Small intestine (tissue), 7 donors: ENCODE measurements around the gene ADH4. TPM values are rescaled to one million over a fixed set of nuclear protein-coding genes. Genes with fewer than 3 reads are reported as not detected.
"Not testable (repeated sequence)": the region's sequence is repeated elsewhere in the genome, so short reads cannot be mapped to it uniquely, and the experiment has no call there.

Experiments
- DNase-seq, 2 donors: peaks; one replicate each; pipeline versions ENCODE4 v3.0.0 to v3.0.0-alpha.2; 2013
- FAIRE-seq: peaks from 2 replicates; lab custom pipeline; 2012; peaks lifted over from hg19 to GRCh38; lab: Jason Lieb, UNC
- H3K27ac ChIP-seq, 3 donors: one replicate each; pipeline ENCODE4 v1.5.1; 2013; ENCODE audit warnings: low read length in 2 of 3, mild to moderate bottlenecking in 2 of 3, control low read depth in 1 of 3, inconsistent platforms in 1 of 3, low read depth in 1 of 3, moderate library complexity in 1 of 3
- H3K27me3 ChIP-seq, 3 donors: one replicate each; pipeline ENCODE4 v1.6.1; 2013; ENCODE audit warnings: low read length in 3 of 3, inconsistent platforms in 1 of 3; ENCODE audit not compliant: control insufficient read depth in 3 of 3, insufficient read depth in 3 of 3
- H3K36me3 ChIP-seq, 3 donors: one replicate each; pipeline ENCODE4 v1.6.1; 2013; ENCODE audit warnings: low read length in 3 of 3, inconsistent platforms in 1 of 3, low read depth in 1 of 3, mild to moderate bottlenecking in 1 of 3, moderate library complexity in 1 of 3; ENCODE audit not compliant: control insufficient read depth in 3 of 3, insufficient read depth in 2 of 3
- H3K4me1 ChIP-seq, 3 donors: one replicate each; pipeline ENCODE4 v1.6.1; 2013; ENCODE audit warnings: low read length in 2 of 3, inconsistent platforms in 1 of 3, low read depth in 1 of 3, mild to moderate bottlenecking in 1 of 3, moderate library complexity in 1 of 3; ENCODE audit not compliant: control insufficient read depth in 3 of 3, insufficient read depth in 2 of 3
- H3K4me3 ChIP-seq, 3 donors: one replicate each; pipeline ENCODE4 v1.5.1; 2013; ENCODE audit warnings: low read length in 3 of 3, control low read depth in 1 of 3, inconsistent platforms in 1 of 3, low read depth in 1 of 3, mild to moderate bottlenecking in 1 of 3, moderate library complexity in 1 of 3
- H3K9me3 ChIP-seq, 2 donors: one replicate each; pipeline ENCODE4 v1.6.1; 2013; ENCODE audit warnings: low read depth in 1 of 2, low read length in 1 of 2; ENCODE audit not compliant: control insufficient read depth in 2 of 2, insufficient read depth in 1 of 2
- WGBS, 3 donors: extraction: QIAGEN DNeasy Blood & Tissue Kit; methylation state at CpG; one replicate each; pipeline ENCODE4 v1.1.7; 2013; 5-methylcytosine and 5-hydroxymethylcytosine counted together
- polyA plus RNA-seq, 4 donors: library from polyadenylated mRNA; stranded (reverse) in 3 of 4; unstranded in 1 of 4; fragments of 200-250 nt in 3 of 4; fragments of 120-200 nt in 1 of 4; gene quantifications; one replicate each; pipeline versions ENCODE4 v1.2.1 to v1.2.3, GENCODE V29; 2013
- donor health status: healthy with polysubstance abuse.
- donor health status: control.
- donor health status: control.
- donor health status: Bipolar disorder and iron deficiency.
- donor health status: healthy.

Gene ADH4
- polyA plus RNA-seq, 4 donors: 7.5 to 91.2 (median 40.0) TPM

- 0 to 3% (median 2%) methylated on average over 15 of the region's 15 CpGs for WGBS, 3 donors
- no peaks in the 10 kb centered on the region for H3K9me3 ChIP-seq
- no peak for FAIRE-seq
- H3K36me3 ChIP-seq: peaks cover 3 to 9% (median 8%) of the 10 kb centered on the region in 3 donors
- H3K27me3 ChIP-seq: no peaks in the 10 kb centered on the region
- H3K4me3 ChIP-seq: peak overlapping the region; percentile 66 to 92 (median 83)
- peak; percentile 69 to 83 for DNase-seq
- peak overlapping the region; percentile 96 to 99 (median 99) for H3K27ac ChIP-seq
- peaks cover 2 to 14% (median 4%) of the 10 kb centered on the region in 3 donors for H3K4me1 ChIP-seq
Measured at GRCh38 chr4:99088023-99088449, 56.1 kb downstream of the ADH4 start.

GRCh38 chr4:99084595-99084994 lies 59.5 kb downstream of the ADH4 start:
- no peak overlapping the region for H3K4me3 ChIP-seq
- H3K4me1 ChIP-seq: peaks cover 0 to 7% (median 4%) of the 10 kb centered on the region in 3 donors
- FAIRE-seq (no peak), DNase-seq (no peak)
- no peak overlapping the region for H3K27ac ChIP-seq
- no peaks in the 10 kb centered on the region for H3K27me3 ChIP-seq
- peaks cover 9 to 21% (median 17%) of the 10 kb centered on the region in 3 donors for H3K36me3 ChIP-seq
- H3K9me3 ChIP-seq: no peaks in the 10 kb centered on the region
- WGBS, 3 donors: 83 to 88% (median 83%) methylated on average over 2 of the region's 2 CpGs

- Histone ChIP-seq H3K27ac (no peak overlapping the region), H3K36me3 (peaks cover 13 to 27% (median 25%) of the 10 kb centered on the region in 3 donors), H3K9me3 (no peaks in the 10 kb centered on the region), H3K27me3 (no peaks in the 10 kb centered on the region), H3K4me1 (peaks cover 0 to 11% (median 4%) of the 10 kb centered on the region in 3 donors), H3K4me3 (no peak overlapping the region)
- DNase-seq (no peak), FAIRE-seq (no peak)
- WGBS, 3 donors: 83 to 94% (median 91%) methylated on average over 5 of the region's 5 CpGs
Measured at GRCh38 chr4:99082192-99082591, 61.9 kb downstream of the ADH4 start.

GRCh38 chr4:99080869-99081268 lies 63.2 kb downstream of the ADH4 start:
- DNase-seq, FAIRE-seq: not testable (repeated sequence)
- peaks cover 0 to 11% (median 4%) of the 10 kb centered on the region in 3 donors for H3K4me1 ChIP-seq

GRCh38 chr4:99079625-99080295 lies 64.3 kb downstream of the ADH4 start:
- Histone ChIP-seq H3K27ac (no peak overlapping the region), H3K36me3 (peaks cover 13 to 37% (median 31%) of the 10 kb centered on the region in 3 donors), H3K4me1 (peaks cover 0 to 4% (median 4%) of the 10 kb centered on the region in 3 donors), H3K4me3 (no peak overlapping the region), H3K9me3 (no peaks in the 10 kb centered on the region), H3K27me3 (no peaks in the 10 kb centered on the region)
- DNase-seq (no peak), FAIRE-seq (no peak)
- WGBS, 3 donors: 23 to 56% (median 40%) methylated on average over 5 of the region's 5 CpGs

More at GRCh38 chr4:99080869-99081268, 63.2 kb downstream of the ADH4 start:
- peaks cover 13 to 32% (median 31%) of the 10 kb centered on the region in 3 donors for H3K36me3 ChIP-seq
- not testable (repeated sequence) for H3K9me3 ChIP-seq, H3K27ac ChIP-seq, H3K4me3 ChIP-seq, H3K27me3 ChIP-seq
- 21 to 56% (median 49%) methylated on average over 6 of the region's 6 CpGs for WGBS, 3 donors

- Histone ChIP-seq H3K27ac (no peak overlapping the region), H3K4me3 (no peak overlapping the region), H3K4me1 (peaks cover 0 to 4% (median 2%) of the 10 kb centered on the region in 3 donors), H3K27me3 (no peaks in the 10 kb centered on the region), H3K9me3 (no peaks in the 10 kb centered on the region), H3K36me3 (peaks cover 13 to 38% (median 35%) of the 10 kb centered on the region in 3 donors)
- no peak for FAIRE-seq
- WGBS, 3 donors: 34 to 67% (median 52%) methylated on average over 5 of the region's 5 CpGs
- peak in 1 of 2 donors; percentile 53 for DNase-seq
Measured at GRCh38 chr4:99078931-99079624, 65.0 kb downstream of the ADH4 start.

GRCh38 chr4:99078336-99078735 lies 65.8 kb downstream of the ADH4 start:
- no peak for DNase-seq
- H3K4me3 ChIP-seq: no peak overlapping the region
- FAIRE-seq: no peak
- no peaks in the 10 kb centered on the region for H3K27me3 ChIP-seq
- 83 to 92% (median 89%) methylated on average over 5 of the region's 5 CpGs for WGBS, 3 donors
- no peaks in the 10 kb centered on the region for H3K9me3 ChIP-seq
- peaks cover 0 to 4% (median 0%) of the 10 kb centered on the region in 3 donors for H3K4me1 ChIP-seq
- H3K36me3 ChIP-seq: peaks cover 10 to 34% (median 33%) of the 10 kb centered on the region in 3 donors
- no peak overlapping the region for H3K27ac ChIP-seq

GRCh38 chr4:99077177-99077576 lies 66.9 kb downstream of the ADH4 start:
- DNase-seq (no peak), FAIRE-seq (no peak)
- H3K4me3 ChIP-seq: no peak overlapping the region
- peaks cover 10 to 32% (median 32%) of the 10 kb centered on the region in 3 donors for H3K36me3 ChIP-seq
- peaks cover 0 to 4% (median 0%) of the 10 kb centered on the region in 3 donors for H3K4me1 ChIP-seq
- no peak overlapping the region for H3K27ac ChIP-seq
- H3K27me3 ChIP-seq: no peaks in the 10 kb centered on the region
- WGBS, 3 donors: 69 to 89% (median 87%) methylated on average over 4 of the region's 4 CpGs
- H3K9me3 ChIP-seq: no peaks in the 10 kb centered on the region
